GM12878 (cell line): ENCODE results near the gene SOX18. TPM values are rescaled to one million over a fixed set of nuclear protein-coding genes. Genes with fewer than 3 reads are reported as not detected.

ENCODE experiments used
- ATAC-seq: fragments of 200-7000 bp; cut with Tn5 transposase; 3 replicates; pipeline ENCODE4 v1.9.1; 2020; ENCODE audit warnings: mild to moderate bottlenecking, moderate library complexity
- BruUV-seq: library from RNA; stranded (reverse); fragments of 400-500 nt; replicated peaks from 2 replicates; lab custom pipeline; 2021; lab: Mats Ljungman, UMichigan
- CTCF ChIA-PET: fragments of 300-600 bp; sonication (Branson Sonifier 250); formaldehyde crosslinking; extraction: SDS; loops from one replicate; lab custom pipeline; 2021; ENCODE audit warnings: inconsistent platforms; lab: Yijun Ruan, JAX
- POLR2A ChIA-PET: fragments of 350-600 bp; formaldehyde crosslinking; extraction: SDS; loops from one replicate; lab custom pipeline; 2021; ENCODE audit warnings: inconsistent platforms; lab: Charles Lee
- RAD21 ChIA-PET: fragments of 300-600 bp; sonication (Branson Sonifier 250); formaldehyde crosslinking; loops from one replicate; lab custom pipeline; 2023; ENCODE audit warnings: antibody characterized with exemption; ENCODE audit not compliant: unreplicated experiment; lab: Charles Lee
- SMC1A ChIA-PET: fragments of 300-600 bp; sonication (Branson Sonifier 250); formaldehyde crosslinking; loops from one replicate; lab custom pipeline; 2023; ENCODE audit not compliant: unreplicated experiment, uncharacterized antibody; lab: Charles Lee
- DNase-seq: peaks from one replicate; pipeline ENCODE4 v3.0.0-alpha.2; 2011; ENCODE audit warnings: low read depth, low spot score
- FAIRE-seq: peaks from 3 replicates; lab custom pipeline; 2011; peaks lifted over from hg19 to GRCh38; lab: Jason Lieb, UNC
- H2AFZ ChIP-seq: 2 replicates; pipeline ENCODE4 v1.6.0; 2011; ENCODE audit warnings: low read depth, low read length, control low read depth; ENCODE audit not compliant: control insufficient read depth
- H3K27ac ChIP-seq: 2 replicates; pipeline ENCODE4 v1.5.1; 2011; ENCODE audit warnings: control low read depth; ENCODE audit not compliant: control insufficient read depth, insufficient read depth
- H3K27me3 ChIP-seq, 2 experiments: replicated peaks in 1 of 2; 2 replicates each; pipeline versions ENCODE4 v1.6.0 to v1.6.1; 2011; ENCODE audit warnings: low read length in 1 of 2; ENCODE audit not compliant: control insufficient read depth in 2 of 2, insufficient read depth in 2 of 2
- H3K36me3 ChIP-seq, 2 experiments: 2 replicates each; pipeline ENCODE4 v1.5.1; 2011; ENCODE audit warnings: low read length in 1 of 2; ENCODE audit not compliant: control insufficient read depth in 2 of 2, insufficient read depth in 2 of 2
- H3K4me1 ChIP-seq: 2 replicates; pipeline ENCODE4 v1.6.1; 2011; ENCODE audit warnings: mild to moderate bottlenecking, low read length, moderate library complexity, mixed read lengths; ENCODE audit not compliant: control insufficient read depth, insufficient read depth
- H3K4me2 ChIP-seq: 2 replicates; pipeline ENCODE4 v1.6.0; 2011; ENCODE audit warnings: control low read depth; ENCODE audit not compliant: control insufficient read depth, insufficient read depth
- H3K4me3 ChIP-seq: fragments of 200-600 bp; sonication (generic); 2 replicates; pipeline ENCODE4 v1.5.1; 2016
- H3K79me2 ChIP-seq: 2 replicates; pipeline ENCODE4 v1.6.0; 2011; ENCODE audit warnings: low read length; ENCODE audit not compliant: control insufficient read depth, insufficient read depth
- H3K9ac ChIP-seq: 2 replicates; pipeline ENCODE4 v1.8.0; 2011; ENCODE audit warnings: low read length, control low read depth, mixed read lengths; ENCODE audit not compliant: control insufficient read depth, insufficient read depth
- H3K9me3 ChIP-seq: replicated peaks from 3 replicates; pipeline ENCODE4 v1.5.1; 2011; ENCODE audit warnings: mild to moderate bottlenecking, low read length; ENCODE audit not compliant: control insufficient read depth, insufficient read depth
- H4K20me1 ChIP-seq: 2 replicates; pipeline ENCODE4 v1.6.0; 2011; ENCODE audit not compliant: control insufficient read depth, insufficient read depth
- BHLHE40 ChIP-seq, 2 experiments: fragments of 450-650 bp in 1 of 2; IDR thresholded peaks; 2 replicates each; pipeline ENCODE4 v1.6.1; 2011 to 2017; ENCODE audit warnings: low read depth in 2 of 2, borderline replicate concordance in 1 of 2, improper control_type of control experiment in 1 of 2, low read length in 1 of 2, mild to moderate bottlenecking in 1 of 2
- HCFC1 ChIP-seq: fragments of 150-350 bp; IDR thresholded peaks from 2 replicates; pipeline ENCODE4 v1.6.1; 2014; ENCODE audit warnings: low read length
- MEF2B ChIP-seq: fragments of 450-650 bp; IDR thresholded peaks from 2 replicates; pipeline ENCODE4 v1.6.1; 2018; ENCODE audit warnings: mild to moderate bottlenecking, moderate library complexity; ENCODE audit not compliant: partially characterized antibody, poor library complexity, severe bottlenecking
- PBX3 ChIP-seq: IDR thresholded peaks from 2 replicates; pipeline ENCODE4 v1.6.1; 2011; ENCODE audit warnings: mild to moderate bottlenecking, low read depth, low read length, moderate library complexity; ENCODE audit not compliant: insufficient replicate concordance
- PML ChIP-seq: IDR thresholded peaks from 2 replicates; pipeline ENCODE4 v1.6.1; 2012; ENCODE audit warnings: low read length, inconsistent platforms
- POLR2AphosphoS2 ChIP-seq: IDR thresholded peaks from 2 replicates; pipeline ENCODE4 v1.6.1; 2011; ENCODE audit warnings: low read depth, mild to moderate bottlenecking, low read length, improper control_type of control experiment, moderate library complexity
- RELB ChIP-seq: fragments of 450-650 bp; IDR thresholded peaks from 2 replicates; pipeline ENCODE4 v1.6.1; 2017; ENCODE audit warnings: low read depth, mild to moderate bottlenecking, moderate library complexity
- SMAD1 ChIP-seq: fragments of 450-650 bp; IDR thresholded peaks from 2 replicates; pipeline ENCODE4 v1.6.1; 2018; ENCODE audit warnings: mild to moderate bottlenecking, low read depth; ENCODE audit not compliant: partially characterized antibody
- TCF7 ChIP-seq: IDR thresholded peaks from 2 replicates; pipeline ENCODE4 v1.6.1; 2014; ENCODE audit warnings: antibody characterized with exemption, borderline replicate concordance
- ZNF207 ChIP-seq: fragments of 450-650 bp; IDR thresholded peaks from 2 replicates; pipeline ENCODE4 v1.6.1; 2014; ENCODE audit warnings: antibody characterized with exemption, mild to moderate bottlenecking, borderline replicate concordance
- ZNF384 ChIP-seq: IDR thresholded peaks from 2 replicates; pipeline ENCODE4 v1.6.1; 2012; ENCODE audit warnings: low read depth, mild to moderate bottlenecking, low read length, improper control_type of control experiment, borderline replicate concordance
- WGBS: methylation state at CpG from one replicate; pipeline ENCODE4 v1.1.6; 2016; ENCODE audit warnings: low lambda C conversion rate; ENCODE audit not compliant: insufficient replicate concordance, insufficient coverage; ENCODE audit errors: missing lambda C conversion rate; 5-methylcytosine and 5-hydroxymethylcytosine counted together
- in situ Hi-C: fragments of 300-500 bp; cut with MboI; formaldehyde crosslinking; loops from 9 replicates; pipeline ENCODE4 v1.14.3; 2018; ENCODE audit warnings: mixed read lengths
- intact Hi-C: fragments of 100-400 bp; cut with micrococcal nuclease; formaldehyde crosslinking; loops from one replicate; pipeline ENCODE4 v1.14.2; 2022; ENCODE audit not compliant: unreplicated experiment
- polyA plus RNA-seq, 11 experiments: library from polyadenylated mRNA; depleted of rRNA in 4 of 11; unstranded in 6 of 11; stranded (reverse) in 5 of 11; fragments of >200 nt; fragmentation: Nextera tagmentation in 4 of 11; fragmentation: Illumina TruSeq in 1 of 11; extraction: Ambion mirVana in 4 of 11; extraction: Trizol in 1 of 11; gene quantifications; 1 replicate in 1 of 11; 2 replicates in 10 of 11; pipeline versions ENCODE4 v1.2.1 to v1.2.3, GENCODE V29; 2011 to 2016; ENCODE audit warnings: inconsistent platforms in 2 of 11, missing spikeins in 2 of 11, low read depth in 1 of 11
- total RNA-seq, 4 experiments: library from RNA; depleted of rRNA in 3 of 4; stranded (reverse); fragments of >200 nt in 3 of 4; fragmentation: Illumina TruSeq in 1 of 4; extraction: Trizol in 1 of 4; gene quantifications; 2 replicates each; pipeline versions ENCODE4 v1.2.1 to v1.2.3, GENCODE V29; 2013 to 2021
- TF ChIP-seq, protein P1 (sequence below): fragments of 450-650 bp; IDR thresholded peaks from 2 replicates; pipeline ENCODE4 v1.6.1; 2017; ENCODE audit warnings: borderline replicate concordance
- TF ChIP-seq, protein P2 (sequence below): fragments of 450-650 bp; formaldehyde crosslinking; IDR thresholded peaks from 2 replicates; pipeline ENCODE4 v1.4.0; 2020; ENCODE audit warnings: mild to moderate bottlenecking, moderate library complexity
- TF ChIP-seq, protein P3 (sequence below): fragments of 450-650 bp; conservative IDR thresholded peaks from 2 replicates; pipeline ENCODE4 v1.6.1; 2017; ENCODE audit warnings: mild to moderate bottlenecking, moderate library complexity

SOX18 gene
- total and polyA plus RNA-seq, 10 of the 15 experiments (the other 5 are each of a cell fraction or from before 2014, with no cell fraction given): 0.05 to 5.6 (median 0.28) TPM; not detected in 3

- H3K27ac ChIP-seq: no peak overlapping the region
- 93% methylated on average over 2 of the region's 2 CpGs for WGBS
- H3K4me3 ChIP-seq: no peak overlapping the region
- in situ Hi-C loops (no loop called here), intact Hi-C loops (no loop called here)
- H3K79me2 ChIP-seq: no peaks in the 10 kb centered on the region; the same call in 1 of the 2 replicates
- no peak for DNase-seq
- ATAC-seq: no peak
- H3K9me3 ChIP-seq: peaks cover 29% of the 10 kb centered on the region; the same call in 2 of the 3 replicates
- FAIRE-seq: no peak
- CTCF ChIA-PET: interaction anchor here (0.9 kb wide), 1 partner anchor 35 kb away, joined by 3 read pairs; the partner anchor contains the start of gene PRPF6
- H4K20me1 ChIP-seq: no peaks in the 10 kb centered on the region
- no peak overlapping the region for H3K4me2 ChIP-seq
- SMC1A ChIA-PET: no interaction called here
- peaks cover 19% of the 10 kb centered on the region for H3K4me1 ChIP-seq
- POLR2A ChIA-PET: no interaction called here
- no peak overlapping the region for H3K9ac ChIP-seq
- H3K27me3 ChIP-seq: no peaks in the 10 kb centered on the region
- no peak overlapping the region for H2AFZ ChIP-seq
- peaks cover 36 to 52% of the 10 kb centered on the region in 2 experiments for H3K36me3 ChIP-seq
- BruUV-seq: no TSS peak
- RAD21 ChIA-PET: no interaction called here
- TF ChIP-seq, protein P1, sequence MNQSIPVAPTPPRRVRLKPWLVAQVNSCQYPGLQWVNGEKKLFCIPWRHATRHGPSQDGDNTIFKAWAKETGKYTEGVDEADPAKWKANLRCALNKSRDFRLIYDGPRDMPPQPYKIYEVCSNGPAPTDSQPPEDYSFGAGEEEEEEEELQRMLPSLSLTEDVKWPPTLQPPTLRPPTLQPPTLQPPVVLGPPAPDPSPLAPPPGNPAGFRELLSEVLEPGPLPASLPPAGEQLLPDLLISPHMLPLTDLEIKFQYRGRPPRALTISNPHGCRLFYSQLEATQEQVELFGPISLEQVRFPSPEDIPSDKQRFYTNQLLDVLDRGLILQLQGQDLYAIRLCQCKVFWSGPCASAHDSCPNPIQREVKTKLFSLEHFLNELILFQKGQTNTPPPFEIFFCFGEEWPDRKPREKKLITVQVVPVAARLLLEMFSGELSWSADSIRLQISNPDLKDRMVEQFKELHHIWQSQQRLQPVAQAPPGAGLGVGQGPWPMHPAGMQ: no peak
- TF ChIP-seq, protein P2, sequence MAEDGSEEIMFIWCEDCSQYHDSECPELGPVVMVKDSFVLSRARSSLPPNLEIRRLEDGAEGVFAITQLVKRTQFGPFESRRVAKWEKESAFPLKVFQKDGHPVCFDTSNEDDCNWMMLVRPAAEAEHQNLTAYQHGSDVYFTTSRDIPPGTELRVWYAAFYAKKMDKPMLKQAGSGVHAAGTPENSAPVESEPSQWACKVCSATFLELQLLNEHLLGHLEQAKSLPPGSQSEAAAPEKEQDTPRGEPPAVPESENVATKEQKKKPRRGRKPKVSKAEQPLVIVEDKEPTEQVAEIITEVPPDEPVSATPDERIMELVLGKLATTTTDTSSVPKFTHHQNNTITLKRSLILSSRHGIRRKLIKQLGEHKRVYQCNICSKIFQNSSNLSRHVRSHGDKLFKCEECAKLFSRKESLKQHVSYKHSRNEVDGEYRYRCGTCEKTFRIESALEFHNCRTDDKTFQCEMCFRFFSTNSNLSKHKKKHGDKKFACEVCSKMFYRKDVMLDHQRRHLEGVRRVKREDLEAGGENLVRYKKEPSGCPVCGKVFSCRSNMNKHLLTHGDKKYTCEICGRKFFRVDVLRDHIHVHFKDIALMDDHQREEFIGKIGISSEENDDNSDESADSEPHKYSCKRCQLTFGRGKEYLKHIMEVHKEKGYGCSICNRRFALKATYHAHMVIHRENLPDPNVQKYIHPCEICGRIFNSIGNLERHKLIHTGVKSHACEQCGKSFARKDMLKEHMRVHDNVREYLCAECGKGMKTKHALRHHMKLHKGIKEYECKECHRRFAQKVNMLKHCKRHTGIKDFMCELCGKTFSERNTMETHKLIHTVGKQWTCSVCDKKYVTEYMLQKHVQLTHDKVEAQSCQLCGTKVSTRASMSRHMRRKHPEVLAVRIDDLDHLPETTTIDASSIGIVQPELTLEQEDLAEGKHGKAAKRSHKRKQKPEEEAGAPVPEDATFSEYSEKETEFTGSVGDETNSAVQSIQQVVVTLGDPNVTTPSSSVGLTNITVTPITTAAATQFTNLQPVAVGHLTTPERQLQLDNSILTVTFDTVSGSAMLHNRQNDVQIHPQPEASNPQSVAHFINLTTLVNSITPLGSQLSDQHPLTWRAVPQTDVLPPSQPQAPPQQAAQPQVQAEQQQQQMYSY (CRISPR knock-in tag): no peak
- TF ChIP-seq ZNF384: no peak
- no peak for TF ChIP-seq PML
- no peak for TF ChIP-seq MEF2B
- TF ChIP-seq SMAD1: no peak
- TF ChIP-seq TCF7: no peak
- no peak for TF ChIP-seq ZNF207
- TF ChIP-seq RELB: no peak
- no peak for TF ChIP-seq PBX3
- TF ChIP-seq, protein P3, sequence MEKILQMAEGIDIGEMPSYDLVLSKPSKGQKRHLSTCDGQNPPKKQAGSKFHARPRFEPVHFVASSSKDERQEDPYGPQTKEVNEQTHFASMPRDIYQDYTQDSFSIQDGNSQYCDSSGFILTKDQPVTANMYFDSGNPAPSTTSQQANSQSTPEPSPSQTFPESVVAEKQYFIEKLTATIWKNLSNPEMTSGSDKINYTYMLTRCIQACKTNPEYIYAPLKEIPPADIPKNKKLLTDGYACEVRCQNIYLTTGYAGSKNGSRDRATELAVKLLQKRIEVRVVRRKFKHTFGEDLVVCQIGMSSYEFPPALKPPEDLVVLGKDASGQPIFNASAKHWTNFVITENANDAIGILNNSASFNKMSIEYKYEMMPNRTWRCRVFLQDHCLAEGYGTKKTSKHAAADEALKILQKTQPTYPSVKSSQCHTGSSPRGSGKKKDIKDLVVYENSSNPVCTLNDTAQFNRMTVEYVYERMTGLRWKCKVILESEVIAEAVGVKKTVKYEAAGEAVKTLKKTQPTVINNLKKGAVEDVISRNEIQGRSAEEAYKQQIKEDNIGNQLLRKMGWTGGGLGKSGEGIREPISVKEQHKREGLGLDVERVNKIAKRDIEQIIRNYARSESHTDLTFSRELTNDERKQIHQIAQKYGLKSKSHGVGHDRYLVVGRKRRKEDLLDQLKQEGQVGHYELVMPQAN: no peak
- TF ChIP-seq HCFC1: no peak
- no peak for TF ChIP-seq BHLHE40 (IDR thresholded peaks at IDR 0.05; ENCODE audit: borderline replicate concordance in 1 of 2, low read depth in 2 of 2, low read length in 1 of 2)
- no peak for TF ChIP-seq POLR2AphosphoS2
These were observed 33.8 kb downstream of the SOX18 start for GRCh38 chr20:64015635-64016034.
